ENCODE results near the gene PCDHGA7.

- no peak for TF ChIP-seq POLR2AphosphoS5 (IDR thresholded peaks at IDR 0.05; ENCODE audit: borderline replicate concordance, low read depth, low read length)
- no peak for TF ChIP-seq EZH2 (IDR thresholded peaks at IDR 0.05)
Observed at GRCh38 chr5:141384471-141385267, 2.1 kb downstream of the PCDHGA7 start.

All from SK-N-MC (cell line).